Right atrium auricular region (tissue), 2 donors: ENCODE data around the gene SLC29A1. TPM values are rescaled to one million over a fixed set of nuclear protein-coding genes. Genes with fewer than 3 reads are reported as not detected.
"Not testable (repeated sequence)": the region's sequence is repeated elsewhere in the genome, so short reads cannot be mapped to it uniquely, and the experiment has no call there.

Experiments
- DNase-seq: peaks from one replicate; pipeline ENCODE4 v3.0.0-alpha.2; 2019; ENCODE audit warnings: low spot score
- H3K27ac ChIP-seq, 2 donors: fragments of 200-600 bp; sonication (generic); 1 replicate in 1 of 2; 2 replicates in 1 of 2; pipeline ENCODE4 v1.5.1; 2016 to 2019
- H3K27me3 ChIP-seq, 2 donors: fragments of 200-600 bp; sonication (generic); one replicate each; pipeline versions ENCODE4 v1.5.1 to v1.6.0; 2017 to 2019
- H3K36me3 ChIP-seq: fragments of 200-600 bp; sonication (generic); one replicate; pipeline ENCODE4 v1.5.1; 2016
- H3K4me1 ChIP-seq, 2 donors: fragments of 200-600 bp; sonication (generic); one replicate each; pipeline versions ENCODE4 v1.5.1 to v1.6.0; 2017 to 2019
- H3K4me3 ChIP-seq, 2 donors: fragments of 200-600 bp; sonication (generic); 1 replicate in 1 of 2; 2 replicates in 1 of 2; pipeline ENCODE4 v1.5.1; 2017 to 2019; ENCODE audit warnings: mild to moderate bottlenecking in 1 of 2, moderate library complexity in 1 of 2
- H3K9me3 ChIP-seq, 2 donors: fragments of 200-600 bp; sonication (generic); one replicate each; pipeline ENCODE4 v1.5.1; 2019
- total RNA-seq, 2 donors: library from RNA; depleted of rRNA; stranded (reverse); fragments of >200 nt; gene quantifications; one replicate each; pipeline ENCODE4 v1.1.0, GENCODE V29; 2016
- TF ChIP-seq, protein P1 (sequence below), 2 donors: fragments of 200-600 bp; sonication (generic); IDR thresholded peaks; one replicate each; pipeline ENCODE4 v1.5.1; 2019; ENCODE audit warnings: antibody characterized with exemption in 2 of 2

Gene SLC29A1
- total RNA-seq, 2 donors from 2014 or later: 105 to 256 TPM

DNA sequence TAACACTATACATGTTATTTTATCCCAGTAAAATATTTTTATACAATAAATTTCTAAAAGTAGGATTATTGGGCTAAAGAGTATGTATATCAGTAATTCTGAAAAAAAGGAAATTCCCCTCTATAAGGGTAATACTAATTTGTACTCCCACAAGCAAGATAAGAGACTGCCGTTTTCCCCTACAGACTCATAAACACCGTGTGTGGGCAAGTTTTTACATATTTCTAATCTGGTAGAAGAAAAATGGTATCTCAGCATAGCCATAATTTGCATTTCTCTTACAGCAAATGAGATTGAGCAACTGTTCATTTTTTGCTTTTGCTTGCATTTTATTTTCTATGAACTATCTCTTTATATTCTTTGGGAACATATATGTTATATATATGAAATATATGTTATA lies 32.7 kb upstream of the SLC29A1 start:
- TF ChIP-seq, protein P1, sequence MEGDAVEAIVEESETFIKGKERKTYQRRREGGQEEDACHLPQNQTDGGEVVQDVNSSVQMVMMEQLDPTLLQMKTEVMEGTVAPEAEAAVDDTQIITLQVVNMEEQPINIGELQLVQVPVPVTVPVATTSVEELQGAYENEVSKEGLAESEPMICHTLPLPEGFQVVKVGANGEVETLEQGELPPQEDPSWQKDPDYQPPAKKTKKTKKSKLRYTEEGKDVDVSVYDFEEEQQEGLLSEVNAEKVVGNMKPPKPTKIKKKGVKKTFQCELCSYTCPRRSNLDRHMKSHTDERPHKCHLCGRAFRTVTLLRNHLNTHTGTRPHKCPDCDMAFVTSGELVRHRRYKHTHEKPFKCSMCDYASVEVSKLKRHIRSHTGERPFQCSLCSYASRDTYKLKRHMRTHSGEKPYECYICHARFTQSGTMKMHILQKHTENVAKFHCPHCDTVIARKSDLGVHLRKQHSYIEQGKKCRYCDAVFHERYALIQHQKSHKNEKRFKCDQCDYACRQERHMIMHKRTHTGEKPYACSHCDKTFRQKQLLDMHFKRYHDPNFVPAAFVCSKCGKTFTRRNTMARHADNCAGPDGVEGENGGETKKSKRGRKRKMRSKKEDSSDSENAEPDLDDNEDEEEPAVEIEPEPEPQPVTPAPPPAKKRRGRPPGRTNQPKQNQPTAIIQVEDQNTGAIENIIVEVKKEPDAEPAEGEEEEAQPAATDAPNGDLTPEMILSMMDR (IDR thresholded peaks at IDR 0.05): no peak
- H3K27ac ChIP-seq: no peak overlapping the region
- no peaks in the 10 kb centered on the region for H3K27me3 ChIP-seq
- H3K36me3 ChIP-seq: no peaks in the 10 kb centered on the region
- H3K4me1 ChIP-seq: peaks cover 0 to 14% of the 10 kb centered on the region in 2 donors
- no peak overlapping the region for H3K4me3 ChIP-seq
- no peaks in the 10 kb centered on the region for H3K9me3 ChIP-seq
- no peak for DNase-seq

DNA sequence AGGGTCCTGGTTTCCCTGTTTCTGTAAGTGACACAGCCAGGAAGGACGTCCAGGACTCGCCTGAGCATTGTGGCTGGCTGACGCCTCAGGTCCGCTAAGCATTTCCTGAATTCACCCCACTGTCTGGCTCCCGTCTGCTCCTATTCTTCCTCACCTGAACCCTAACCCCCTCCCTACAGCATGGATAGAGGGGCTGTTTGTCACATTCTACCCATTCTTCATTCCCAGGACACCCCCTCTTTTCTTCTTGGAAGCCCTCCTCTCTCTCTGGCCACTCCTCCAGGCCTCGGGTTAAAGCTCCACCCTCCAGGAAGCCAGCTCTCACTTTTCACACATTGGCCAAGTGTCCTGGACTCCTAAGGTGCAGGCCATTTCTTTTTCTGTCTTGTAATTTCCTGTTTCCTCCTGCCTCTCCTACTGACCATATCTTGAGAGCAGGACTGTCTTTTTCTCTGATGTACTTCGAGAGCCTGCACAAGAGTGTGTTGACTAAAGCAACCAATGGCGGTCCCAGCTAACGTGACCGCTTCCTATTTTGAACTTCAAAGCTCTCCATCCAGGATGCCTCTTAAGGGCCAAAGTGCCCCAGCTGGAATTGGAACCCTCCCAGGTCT lies 30.9 kb upstream of the SLC29A1 start:
- Histone ChIP-seq H3K36me3 (no peaks in the 10 kb centered on the region), H3K27ac (no peak overlapping the region), H3K4me1 (peaks cover 0 to 4% of the 10 kb centered on the region in 2 donors), H3K27me3 (no peaks in the 10 kb centered on the region), H3K4me3 (peak overlapping the region in 1 of 2 donors; percentile 12), H3K9me3 (no peaks in the 10 kb centered on the region)
- TF ChIP-seq, protein P1 (IDR thresholded peaks at IDR 0.05): no peak
- DNase-seq: no peak

DNA sequence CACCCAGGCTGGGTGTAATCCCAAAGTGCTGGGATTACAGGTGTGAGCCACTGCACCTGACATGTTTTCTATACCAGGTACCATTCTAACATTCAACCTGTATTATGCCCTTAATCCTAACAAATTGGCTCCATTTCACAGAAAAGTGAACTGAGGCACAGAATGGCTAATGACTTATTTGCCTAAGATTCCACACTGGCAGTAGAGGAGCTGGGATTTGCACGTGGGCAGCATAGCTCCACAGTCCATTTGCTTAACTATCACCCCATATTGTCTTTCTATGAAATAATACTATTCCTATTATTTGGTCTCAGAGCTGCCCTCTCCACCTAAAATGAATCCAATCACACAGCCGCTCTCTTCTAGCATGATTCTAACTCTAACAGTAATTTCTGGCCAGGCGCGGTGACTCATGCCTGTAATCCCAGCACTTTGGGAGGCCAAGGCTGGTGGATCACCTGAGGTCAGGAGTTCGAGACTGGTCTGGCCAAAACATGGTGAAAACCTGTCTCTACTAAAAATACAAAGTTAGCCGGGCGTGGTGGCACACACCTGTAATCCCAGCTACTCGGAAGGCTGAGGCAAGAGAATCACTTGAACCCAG lies 30.0 kb upstream of the SLC29A1 start:
- Histone ChIP-seq H3K4me3 (no peak overlapping the region), H3K27me3 (no peaks in the 10 kb centered on the region), H3K36me3 (no peaks in the 10 kb centered on the region), H3K4me1 (peaks cover 0 to 4% of the 10 kb centered on the region in 2 donors), H3K27ac (no peak overlapping the region), H3K9me3 (no peaks in the 10 kb centered on the region)
- TF ChIP-seq, protein P1 (IDR thresholded peaks at IDR 0.05): no peak
- DNase-seq: no peak

DNA sequence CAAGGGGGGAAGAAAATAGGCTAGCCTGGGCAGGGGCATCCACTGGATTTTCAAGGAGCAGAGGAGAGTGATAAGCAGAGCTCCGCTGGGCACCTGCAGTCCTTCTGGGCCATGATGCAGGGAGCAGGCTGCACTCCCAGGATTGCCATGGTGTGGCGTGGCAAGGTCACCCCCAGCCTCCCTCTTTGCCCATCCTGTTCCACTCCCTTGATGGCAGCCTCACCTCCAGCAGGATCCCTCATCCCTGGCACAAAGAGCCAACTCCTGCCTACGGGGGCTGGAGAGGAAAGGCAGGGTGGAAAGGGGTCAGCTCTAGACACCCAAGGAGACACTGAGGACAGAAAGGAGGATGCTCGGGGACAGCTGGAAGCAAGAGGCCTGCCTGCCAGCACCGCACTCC lies 29.1 kb upstream of the SLC29A1 start:
- Histone ChIP-seq H3K9me3 (no peaks in the 10 kb centered on the region), H3K27me3 (no peaks in the 10 kb centered on the region), H3K4me1 (peaks cover 0 to 4% of the 10 kb centered on the region in 2 donors), H3K4me3 (no peak overlapping the region), H3K27ac (no peak overlapping the region), H3K36me3 (no peaks in the 10 kb centered on the region)
- no peak for DNase-seq
- TF ChIP-seq, protein P1 (IDR thresholded peaks at IDR 0.05): no peak

DNA sequence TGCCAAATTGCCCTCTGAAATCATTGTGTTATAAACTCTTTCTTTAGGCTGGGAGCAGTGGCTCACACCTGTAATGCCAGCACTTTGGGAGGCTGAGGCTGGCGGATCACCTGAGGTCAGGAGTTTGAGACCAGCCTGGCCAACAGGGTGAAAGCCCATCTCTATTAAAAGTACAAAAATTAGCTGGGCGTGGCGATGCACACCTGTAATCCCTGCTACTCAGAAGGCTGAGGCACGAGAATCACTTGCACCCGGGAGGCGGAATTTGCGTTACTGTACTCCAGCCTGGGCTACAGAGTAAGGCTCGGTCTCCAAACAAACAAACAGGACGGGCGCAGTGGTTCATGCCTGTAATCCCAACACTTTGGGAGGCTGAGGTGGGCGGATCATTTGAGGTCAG lies 27.0 kb upstream of the SLC29A1 start:
- H3K27me3 ChIP-seq, DNase-seq, H3K9me3 ChIP-seq, H3K36me3 ChIP-seq, H3K4me1 ChIP-seq, H3K27ac ChIP-seq, H3K4me3 ChIP-seq: not testable (repeated sequence)

DNA sequence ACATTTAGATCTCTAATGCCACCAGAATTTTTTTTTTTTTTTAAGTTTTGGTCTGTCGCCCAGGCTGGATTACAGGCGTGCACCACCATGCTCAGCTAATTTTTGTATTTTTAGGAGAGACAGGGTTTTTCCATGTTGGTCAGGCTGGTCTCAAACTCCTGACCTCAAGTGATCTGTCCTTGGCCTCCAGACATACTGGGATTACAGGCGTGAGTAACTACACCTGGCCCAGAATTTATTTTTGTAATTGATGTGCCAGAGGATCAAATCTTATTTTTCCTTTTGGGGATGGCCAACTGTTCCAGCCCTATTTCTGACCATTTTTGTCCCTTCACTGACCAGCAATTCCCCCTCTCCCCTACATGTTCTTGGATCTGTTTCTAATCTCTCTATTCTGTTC lies 24.7 kb upstream of the SLC29A1 start:
- Histone ChIP-seq H3K27me3 (no peaks in the 10 kb centered on the region), H3K27ac (no peak overlapping the region), H3K9me3 (no peaks in the 10 kb centered on the region), H3K4me3 (no peak overlapping the region), H3K4me1 (peaks cover 0 to 12% of the 10 kb centered on the region in 2 donors), H3K36me3 (no peaks in the 10 kb centered on the region)
- DNase-seq: no peak
- TF ChIP-seq, protein P1 (IDR thresholded peaks at IDR 0.05): no peak
